HUES48 (cell line): ENCODE data around the gene PCBP1.
A peak's percentile ranks its signal among the peaks of the same experiment; 100 is the strongest.
"Not testable (repeated sequence)": the region's sequence is repeated elsewhere in the genome, so short reads cannot be mapped to it uniquely, and the experiment has no call there.

Source experiments
- H3K27ac ChIP-seq: one replicate; pipeline ENCODE4 v1.7.0; 2013; ENCODE audit warnings: low read depth, low read length, inconsistent platforms
- H3K27me3 ChIP-seq: 2 replicates; pipeline ENCODE4 v1.6.1; 2013; ENCODE audit warnings: mild to moderate bottlenecking, low read length; ENCODE audit not compliant: control insufficient read depth, insufficient read depth
- H3K36me3 ChIP-seq: 2 replicates; pipeline ENCODE4 v1.6.1; 2013; ENCODE audit warnings: low read length; ENCODE audit not compliant: control insufficient read depth, insufficient read depth
- H3K4me1 ChIP-seq: 2 replicates; pipeline ENCODE4 v1.6.1; 2013; ENCODE audit warnings: mild to moderate bottlenecking, low read length; ENCODE audit not compliant: control insufficient read depth, insufficient read depth
- H3K4me3 ChIP-seq: 2 replicates; pipeline ENCODE4 v1.5.1; 2013; ENCODE audit warnings: mild to moderate bottlenecking, low read depth, low read length
- H3K9ac ChIP-seq: 2 replicates; pipeline ENCODE4 v1.6.1; 2013; ENCODE audit warnings: mild to moderate bottlenecking, low read depth, low read length, moderate library complexity
- H3K9me3 ChIP-seq: 2 replicates; pipeline ENCODE4 v1.6.1; 2013; ENCODE audit warnings: low read length; ENCODE audit not compliant: control insufficient read depth, insufficient read depth

The PCBP1 gene

DNA sequence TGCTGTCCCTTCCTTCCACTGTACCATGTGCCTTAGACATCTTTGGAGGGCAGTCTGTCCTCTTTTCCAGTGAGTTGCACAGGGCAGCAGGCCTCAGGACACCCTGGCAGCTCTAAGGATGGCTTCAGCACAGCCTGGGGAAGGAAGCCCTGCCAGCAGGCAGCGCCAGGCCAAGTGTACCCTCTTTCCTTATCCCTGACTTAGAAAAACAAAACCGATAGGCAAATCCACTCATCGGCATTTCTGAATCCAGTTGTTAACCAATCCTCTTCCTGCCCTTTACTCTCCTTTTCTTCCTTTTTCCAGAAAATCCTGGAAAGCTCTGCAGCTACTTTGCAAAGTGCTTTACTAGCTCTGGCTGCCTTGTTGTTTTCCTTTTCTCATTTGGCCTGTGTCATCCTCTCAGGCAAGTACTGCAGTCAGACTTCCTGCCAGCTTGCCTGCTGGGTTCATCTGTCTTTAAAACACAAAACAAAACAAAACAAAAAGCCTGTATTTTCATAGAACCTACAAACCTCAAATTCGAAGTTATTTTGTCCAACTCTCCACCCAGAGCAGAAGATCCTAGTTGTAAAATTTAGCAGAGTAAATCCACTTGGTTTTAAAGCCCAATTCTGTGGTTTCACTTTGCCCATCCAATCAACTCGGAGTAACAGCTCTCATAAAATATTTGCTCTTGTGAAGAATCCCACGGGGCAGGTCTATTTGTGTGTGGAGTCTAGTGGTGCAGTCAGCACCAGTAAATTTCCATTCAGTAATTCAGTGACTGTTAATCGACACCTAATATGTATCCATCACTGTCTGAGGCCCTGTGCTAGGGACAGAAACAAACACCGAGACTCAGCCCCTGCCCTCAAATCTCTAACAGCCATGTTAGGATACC is 45.2 kb downstream of the PCBP1 start:
- Histone ChIP-seq H3K36me3 (no peaks in the 10 kb centered on the region), H3K27ac (peak overlapping the region; percentile 86), H3K27me3 (no peaks in the 10 kb centered on the region), H3K9me3 (no peaks in the 10 kb centered on the region), H3K4me1 (peaks cover 24% of the 10 kb centered on the region), H3K9ac (peak overlapping the region; percentile 20; the same call in 1 of the 2 replicates), H3K4me3 (no peak overlapping the region)

- no peak overlapping the region for H3K27ac ChIP-seq
- H3K36me3 ChIP-seq: no peaks in the 10 kb centered on the region
- H3K9me3 ChIP-seq: no peaks in the 10 kb centered on the region
- H3K4me3 ChIP-seq: no peak overlapping the region
- peaks cover 18% of the 10 kb centered on the region for H3K4me1 ChIP-seq
- no peak overlapping the region for H3K9ac ChIP-seq
- no peaks in the 10 kb centered on the region for H3K27me3 ChIP-seq
Observed at GRCh38 chr2:70133127-70133452, 45.8 kb downstream of the PCBP1 start.

GRCh38 chr2:70133491-70134322 is 46.4 kb downstream of the PCBP1 start:
- no peaks in the 10 kb centered on the region for H3K36me3 ChIP-seq
- peaks cover 17% of the 10 kb centered on the region for H3K4me1 ChIP-seq
- no peaks in the 10 kb centered on the region for H3K9me3 ChIP-seq
- H3K27me3 ChIP-seq: no peaks in the 10 kb centered on the region
- H3K27ac ChIP-seq: no peak overlapping the region
- H3K4me3 ChIP-seq: no peak overlapping the region
- no peak overlapping the region for H3K9ac ChIP-seq

GRCh38 chr2:70134323-70134983 is 47.2 kb downstream of the PCBP1 start:
- peaks cover 17% of the 10 kb centered on the region for H3K4me1 ChIP-seq
- H3K36me3 ChIP-seq, H3K9ac ChIP-seq, H3K9me3 ChIP-seq, H3K27me3 ChIP-seq, H3K27ac ChIP-seq, H3K4me3 ChIP-seq: not testable (repeated sequence)
